SKM-1 (cell line): ENCODE results near the gene ATP5PF.
A peak's percentile ranks its signal among the peaks of the same experiment; 100 is the strongest.
"Not testable (repeated sequence)": the region's sequence is repeated elsewhere in the genome, so short reads cannot be mapped to it uniquely, and the experiment has no call there.

Experiments
- DNase-seq: peaks from one replicate; lab custom pipeline; 2025; ENCODE audit not compliant: unreplicated experiment; lab: John Stamatoyannopoulos, UW

ATP5PF gene, protein sequence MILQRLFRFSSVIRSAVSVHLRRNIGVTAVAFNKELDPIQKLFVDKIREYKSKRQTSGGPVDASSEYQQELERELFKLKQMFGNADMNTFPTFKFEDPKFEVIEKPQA

DNA sequence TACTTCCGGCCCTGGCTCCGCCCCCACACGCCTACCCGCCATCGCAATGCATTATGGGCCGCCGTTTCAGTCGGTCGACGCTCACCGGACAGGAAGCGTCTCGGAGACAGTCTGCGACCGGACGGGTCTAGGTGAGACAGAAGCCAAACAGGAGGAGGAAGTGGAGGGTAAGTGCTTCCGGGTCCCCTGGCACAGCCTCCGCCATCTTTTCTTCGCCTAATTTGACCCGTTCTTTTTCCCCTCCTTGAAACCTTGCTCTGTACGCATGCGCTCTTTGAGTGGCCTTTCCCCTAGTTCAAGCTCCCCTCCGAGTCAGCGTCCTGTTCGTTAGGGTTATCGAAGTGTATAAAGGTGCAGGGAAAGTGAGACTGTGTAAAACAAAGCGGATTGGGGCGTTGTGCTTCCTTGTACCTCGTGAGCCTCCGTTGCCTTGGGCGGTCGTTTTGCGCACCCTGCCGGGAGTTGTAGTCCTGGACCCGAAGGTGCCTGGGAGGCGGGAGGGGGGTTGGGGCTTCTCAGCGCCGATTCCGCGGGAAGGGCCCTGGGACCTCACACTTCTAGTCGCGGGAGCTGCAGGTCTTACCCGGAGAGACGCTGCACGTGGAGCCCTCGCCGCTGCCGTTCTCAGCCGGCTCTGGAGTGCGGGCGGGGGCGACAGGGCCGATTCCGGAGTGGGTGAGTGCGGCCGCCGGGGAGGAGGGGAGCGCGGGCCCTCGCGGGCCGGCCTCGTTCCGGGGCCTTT is at the start of gene ATP5PF, which contains the start of gene GABPA:
Gene ATP5PF (minus strand): TSS at position 1 of the 742 bp plus-strand sequence. CDS start 5,110 bp downstream, outside the sequence.
Gene GABPA (plus strand): TSS at position 69 of the 742 bp plus-strand sequence. CDS start 6,627 bp downstream, outside the sequence.
- peak; percentile 98 for DNase-seq

DNA sequence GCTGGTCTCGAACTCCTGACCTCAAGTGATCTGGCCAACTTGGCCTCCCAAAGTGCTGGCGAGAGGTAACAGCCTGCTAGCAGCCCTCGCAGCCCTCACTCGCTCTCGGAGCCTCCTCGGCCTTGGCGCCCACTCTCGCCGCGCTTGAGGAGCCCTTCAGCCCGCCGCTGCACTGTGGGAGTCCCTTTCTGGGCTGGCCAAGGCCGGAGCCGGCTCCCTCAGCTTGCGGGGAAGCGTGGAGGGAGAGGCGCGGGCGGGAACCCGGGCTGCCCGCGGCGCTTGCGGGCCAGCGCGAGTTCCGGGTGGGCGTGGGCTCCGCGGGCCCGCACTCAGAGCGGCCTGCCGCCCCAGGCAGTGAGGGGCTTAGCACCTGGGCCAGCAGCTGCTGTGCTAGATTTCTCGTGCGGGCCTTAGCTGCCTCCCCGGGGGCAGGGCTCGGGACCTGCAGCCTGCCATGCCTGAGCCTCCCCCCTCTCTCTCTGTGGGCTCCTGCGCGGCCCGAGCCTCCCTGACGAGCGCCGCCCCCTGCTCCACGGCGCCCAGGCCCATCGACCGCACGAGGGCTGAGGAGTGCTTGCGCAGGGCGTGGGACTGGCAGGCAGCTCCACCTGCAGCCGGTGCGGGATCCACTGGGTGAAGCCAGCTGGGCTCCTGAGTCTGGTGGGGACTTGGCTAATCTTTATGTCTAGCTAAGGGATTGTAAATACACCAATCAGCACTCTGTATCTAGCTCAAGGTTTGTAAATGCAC is 43.6 kb upstream of the ATP5PF start:
- not testable (repeated sequence) for DNase-seq

DNA sequence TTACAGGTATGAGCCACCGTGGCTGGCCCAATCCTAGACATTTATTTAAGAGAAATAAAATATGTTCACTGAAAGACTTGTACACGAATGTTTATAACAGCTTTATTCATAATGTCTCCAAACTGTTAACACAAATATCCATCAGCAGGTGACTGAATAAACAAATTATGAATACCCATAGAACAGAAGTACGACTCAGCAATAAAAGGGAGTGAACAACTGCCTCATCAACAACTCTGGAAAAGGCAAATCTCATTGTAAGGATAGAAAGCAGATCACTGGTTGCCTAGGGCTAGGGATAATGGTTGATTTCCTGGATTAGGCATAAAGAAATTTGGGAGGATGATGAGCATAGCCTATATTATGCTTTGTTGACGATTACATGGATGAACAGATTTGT is 41.7 kb upstream of the ATP5PF start:
- no peak for DNase-seq

DNA sequence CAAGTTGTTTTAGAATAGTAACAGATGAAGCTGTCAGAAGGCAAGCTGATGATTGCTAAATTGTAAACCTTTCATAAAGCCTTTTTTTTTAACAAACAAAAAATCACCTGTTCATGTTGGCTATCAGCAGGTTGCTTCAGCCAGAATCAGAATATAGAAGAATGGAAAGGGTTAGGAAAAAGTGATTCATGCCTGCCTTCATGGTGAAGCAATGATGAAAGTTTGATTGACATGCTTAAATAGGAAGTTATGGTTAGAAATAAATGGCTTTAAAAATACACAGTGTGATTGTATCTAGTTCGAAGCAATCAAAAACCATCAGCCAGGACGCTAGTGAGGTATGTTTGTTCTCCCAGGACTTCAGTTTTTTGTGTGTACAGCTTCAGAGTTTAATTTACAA is 38.0 kb upstream of the ATP5PF start:
- DNase-seq: peak; percentile 14

DNA sequence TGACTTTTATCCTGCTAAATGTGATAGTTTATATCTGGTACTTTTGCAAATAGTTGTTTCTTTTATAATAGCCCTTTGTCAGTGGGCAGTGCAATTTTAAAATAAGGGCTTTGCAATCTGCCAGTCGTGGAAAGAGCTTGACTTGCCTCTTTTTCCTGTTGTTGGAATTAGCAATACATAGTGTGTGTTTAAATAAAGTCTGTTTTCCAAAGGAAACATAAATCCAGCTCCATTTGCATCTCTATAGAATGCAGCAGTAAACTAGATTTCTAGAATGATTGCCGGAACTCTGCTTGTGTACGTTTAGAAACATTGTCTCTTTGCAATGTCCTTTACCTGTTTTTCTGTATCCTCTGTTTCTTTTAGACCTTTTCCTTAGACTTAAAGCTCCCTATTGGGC is 33.2 kb upstream of the ATP5PF start:
- DNase-seq: no peak

DNA sequence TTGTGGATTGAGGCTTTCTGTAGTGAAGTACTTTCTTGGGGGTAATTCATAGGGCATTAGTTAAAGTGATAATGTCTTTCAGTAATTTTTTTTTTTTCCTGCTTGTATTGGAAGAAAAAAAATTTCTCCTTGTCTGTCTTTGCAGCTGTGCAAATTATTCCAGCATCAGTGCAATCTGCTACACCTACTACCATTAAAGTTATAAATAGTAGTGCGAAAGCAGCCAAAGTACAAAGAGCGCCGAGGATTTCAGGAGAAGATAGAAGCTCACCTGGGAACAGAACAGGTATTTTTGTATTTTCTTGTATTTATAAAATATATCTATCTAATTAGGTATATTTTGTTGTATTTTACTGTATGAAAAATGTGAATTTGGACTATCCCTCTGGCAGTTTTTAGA is 29.4 kb upstream of the ATP5PF start:
- DNase-seq: no peak

DNA sequence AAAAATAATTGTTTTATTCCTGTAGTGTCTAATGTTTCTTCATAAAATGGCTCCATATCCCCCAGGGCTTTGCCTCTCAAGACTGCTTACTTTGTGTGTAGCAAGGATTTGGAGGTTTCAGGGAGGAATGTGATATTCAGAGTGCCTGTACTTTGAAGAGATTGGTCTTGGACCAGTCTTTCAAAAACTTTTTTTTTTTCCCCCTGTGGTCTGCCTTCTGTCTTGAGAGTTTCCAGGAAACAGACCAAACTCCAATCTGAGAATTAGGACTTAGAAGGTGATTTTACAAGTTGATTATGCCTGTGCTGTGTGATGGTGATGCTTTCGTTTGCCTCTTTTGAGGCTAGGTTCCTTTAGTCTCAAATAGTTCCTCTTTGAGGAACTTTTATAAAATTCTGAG is 26.0 kb upstream of the ATP5PF start:
- DNase-seq: no peak

DNA sequence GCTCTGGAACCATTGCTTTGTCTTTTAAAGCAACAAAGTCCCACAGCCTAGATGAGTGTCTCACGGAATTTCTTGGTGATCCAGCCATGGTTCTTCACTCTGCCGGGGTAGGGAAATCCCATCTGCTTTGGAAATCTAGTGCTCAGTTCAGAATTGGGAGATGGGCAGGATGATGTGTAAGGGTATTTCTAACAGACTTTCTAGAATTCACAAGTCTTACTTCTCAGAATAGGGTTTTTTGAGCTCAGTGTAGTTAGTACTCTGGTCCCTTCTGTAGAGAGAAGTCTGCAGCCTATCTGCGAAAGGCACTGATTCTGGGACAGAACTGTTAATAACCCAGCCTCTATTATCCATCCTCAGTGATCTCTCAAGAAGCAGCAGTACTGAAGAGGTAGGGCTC is 25.4 kb upstream of the ATP5PF start:
- no peak for DNase-seq

DNA sequence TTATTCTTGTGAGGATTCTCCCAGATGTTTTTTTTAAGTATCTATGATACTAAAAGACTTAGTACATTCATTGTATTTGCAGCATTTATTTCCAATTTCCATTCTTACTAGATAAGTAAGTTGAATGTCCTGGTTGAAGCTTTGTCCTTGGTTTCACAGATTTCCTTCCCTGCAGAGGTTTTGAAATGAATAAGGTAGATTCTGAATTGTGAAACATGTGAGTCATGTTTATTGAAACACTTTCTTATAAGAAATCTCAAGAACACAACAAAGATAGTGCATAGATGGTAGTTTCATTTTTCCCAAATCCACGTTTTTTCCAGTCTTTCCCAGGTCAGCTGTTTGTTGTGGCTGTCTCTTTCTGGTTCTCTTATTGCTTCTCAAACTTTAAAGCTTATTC is 24.9 kb upstream of the ATP5PF start:
- DNase-seq: no peak

DNA sequence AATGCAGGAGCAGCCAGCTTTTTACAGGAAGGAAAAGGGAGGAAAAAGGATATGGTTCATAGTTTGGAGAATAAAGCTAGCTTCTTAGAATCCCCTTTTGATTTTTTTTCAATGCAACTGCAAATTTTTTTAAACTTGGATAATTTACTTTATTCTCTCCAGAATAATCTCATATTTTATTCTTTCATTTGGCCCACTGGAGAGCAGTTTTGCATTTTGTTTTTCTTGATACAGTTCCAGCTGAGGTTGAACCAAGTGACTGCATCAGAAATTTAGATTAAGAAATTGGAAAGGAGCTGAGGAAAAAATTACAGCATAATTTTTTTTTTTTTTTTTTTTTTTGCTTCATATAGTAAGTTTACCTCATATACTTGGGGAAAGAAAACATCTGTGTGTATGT is 22.8 kb upstream of the ATP5PF start:
- DNase-seq: no peak

DNA sequence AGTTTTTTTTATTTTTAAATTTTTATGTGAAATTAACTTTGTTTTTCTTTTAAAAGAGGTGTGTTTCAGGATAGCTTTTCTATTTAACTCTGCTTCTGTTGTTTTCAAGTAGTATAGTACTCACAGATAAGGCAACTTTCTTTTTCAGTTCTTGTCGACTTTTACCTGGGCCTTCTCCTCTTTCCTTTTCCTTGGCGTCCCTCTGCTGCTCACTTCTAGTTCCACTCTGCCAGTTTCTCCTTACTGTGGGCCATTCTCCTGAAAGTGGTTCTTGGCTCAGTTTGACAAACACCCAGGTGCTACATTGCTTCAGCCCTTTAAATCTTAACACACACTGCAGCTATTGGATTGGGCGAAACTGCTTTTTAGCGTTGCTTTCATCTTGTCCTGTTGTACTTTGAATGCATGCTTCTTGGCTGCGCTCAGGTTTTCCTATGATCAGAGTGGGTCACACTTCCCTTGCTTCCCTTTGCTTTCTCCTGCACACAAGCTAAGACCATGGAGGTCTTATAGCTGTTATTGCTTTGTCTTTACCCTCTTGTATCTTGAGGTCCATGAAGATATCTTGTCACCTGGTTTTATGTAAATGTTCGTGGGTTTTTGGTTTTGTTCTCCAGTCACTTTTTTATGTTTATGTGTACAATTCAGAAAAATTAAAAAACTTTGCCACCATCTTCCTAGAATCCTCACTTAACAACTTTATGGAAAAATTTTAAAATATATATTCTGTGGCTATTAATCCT is 21.7 kb upstream of the ATP5PF start:
- DNase-seq: no peak

DNA sequence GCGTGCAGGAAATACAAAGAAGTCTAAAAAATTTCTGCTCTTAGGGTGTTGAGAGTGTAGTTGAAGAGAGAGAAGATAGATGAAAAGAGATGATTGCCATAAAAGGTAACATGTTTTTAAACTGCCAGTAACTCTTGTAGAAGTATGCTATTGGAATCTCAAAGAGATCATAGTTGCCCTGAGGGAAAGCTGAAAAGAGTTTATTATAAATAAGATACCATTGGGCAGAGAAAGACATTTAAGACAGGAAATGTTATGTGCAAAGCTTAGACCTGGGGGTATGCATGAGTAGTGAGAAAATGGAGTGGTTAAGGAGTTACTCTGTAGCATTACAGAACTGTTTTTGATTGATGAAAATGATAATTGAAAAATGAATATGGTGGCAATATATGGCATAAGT is 17.7 kb upstream of the ATP5PF start:
- DNase-seq: no peak

DNA sequence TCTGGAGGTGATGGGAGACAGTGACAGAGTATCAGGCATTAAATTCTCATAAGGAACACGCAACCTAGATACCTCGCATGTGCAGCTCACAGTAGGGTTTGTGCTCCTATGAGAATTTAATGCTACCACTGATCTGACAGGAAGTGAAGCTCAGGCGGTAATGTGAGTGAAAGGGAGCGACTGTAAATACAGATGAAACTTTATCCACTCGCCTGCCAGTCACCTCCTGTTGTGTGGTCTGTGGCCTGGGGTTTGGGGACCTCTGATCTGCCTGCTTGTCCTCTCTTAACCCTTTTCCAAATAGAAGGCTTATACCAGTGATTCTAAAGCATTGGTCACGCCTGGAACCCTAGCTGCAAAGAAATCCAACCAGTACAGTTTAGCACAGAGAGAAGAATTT is 15.4 kb upstream of the ATP5PF start:
- no peak for DNase-seq

DNA sequence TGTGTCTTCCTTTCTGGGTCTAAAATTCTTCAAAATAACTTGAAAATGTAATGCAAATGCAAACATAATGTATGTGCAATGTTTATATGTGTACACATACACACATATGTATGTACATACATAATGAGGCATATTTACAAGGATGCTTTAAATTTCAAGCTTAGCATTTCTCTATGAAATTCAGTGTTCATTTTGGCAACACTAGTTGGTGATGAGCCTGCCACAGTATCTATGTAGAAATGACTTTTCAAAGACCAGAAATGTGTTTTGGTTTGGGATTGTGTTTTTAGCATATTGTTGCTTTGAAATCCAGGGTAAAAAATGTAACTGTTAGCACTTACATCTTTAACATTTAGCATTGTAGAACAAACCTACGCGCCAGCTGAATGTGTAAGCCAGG is 10.2 kb upstream of the ATP5PF start:
- DNase-seq: no peak

DNA sequence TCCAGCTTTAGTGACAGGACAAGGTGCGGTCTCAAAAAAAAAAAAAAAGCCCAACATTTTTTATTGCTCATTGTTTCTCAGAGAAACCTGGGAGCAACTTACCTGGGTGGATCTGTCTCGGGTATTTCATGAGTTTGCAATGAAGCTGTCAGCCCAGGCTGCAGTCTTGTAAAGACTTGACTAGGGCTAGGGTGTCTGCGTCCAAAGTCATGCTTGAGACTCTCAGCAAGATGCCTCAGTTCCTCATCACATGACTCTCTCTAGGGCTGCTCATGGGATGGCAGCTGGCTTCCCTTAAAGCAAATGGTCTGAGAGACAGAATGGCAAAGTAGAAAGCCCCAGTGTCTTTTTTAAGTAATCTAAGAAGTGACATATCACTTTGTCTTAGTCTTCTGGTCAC is 8.2 kb upstream of the ATP5PF start:
- DNase-seq: no peak

DNA sequence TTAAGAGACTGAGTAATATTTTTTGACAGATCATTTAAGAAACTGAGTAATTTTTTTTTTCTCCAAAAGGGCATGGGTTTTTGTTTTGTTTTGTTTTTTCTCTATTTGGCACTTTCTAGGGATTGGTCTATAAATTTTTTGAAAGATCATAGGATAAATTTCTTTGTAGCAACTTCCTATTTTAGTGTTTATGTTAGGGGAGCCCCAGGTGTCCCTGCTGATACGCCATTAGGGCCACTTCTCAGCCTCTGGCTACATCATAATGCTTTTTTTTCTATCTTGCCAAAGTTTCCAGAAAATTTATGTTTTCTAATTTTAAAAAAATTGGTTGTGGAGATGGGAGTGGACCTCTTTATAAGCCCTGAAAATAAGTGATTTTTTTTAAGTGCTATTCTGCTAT is 2.7 kb upstream of the ATP5PF start:
- no peak for DNase-seq

DNA sequence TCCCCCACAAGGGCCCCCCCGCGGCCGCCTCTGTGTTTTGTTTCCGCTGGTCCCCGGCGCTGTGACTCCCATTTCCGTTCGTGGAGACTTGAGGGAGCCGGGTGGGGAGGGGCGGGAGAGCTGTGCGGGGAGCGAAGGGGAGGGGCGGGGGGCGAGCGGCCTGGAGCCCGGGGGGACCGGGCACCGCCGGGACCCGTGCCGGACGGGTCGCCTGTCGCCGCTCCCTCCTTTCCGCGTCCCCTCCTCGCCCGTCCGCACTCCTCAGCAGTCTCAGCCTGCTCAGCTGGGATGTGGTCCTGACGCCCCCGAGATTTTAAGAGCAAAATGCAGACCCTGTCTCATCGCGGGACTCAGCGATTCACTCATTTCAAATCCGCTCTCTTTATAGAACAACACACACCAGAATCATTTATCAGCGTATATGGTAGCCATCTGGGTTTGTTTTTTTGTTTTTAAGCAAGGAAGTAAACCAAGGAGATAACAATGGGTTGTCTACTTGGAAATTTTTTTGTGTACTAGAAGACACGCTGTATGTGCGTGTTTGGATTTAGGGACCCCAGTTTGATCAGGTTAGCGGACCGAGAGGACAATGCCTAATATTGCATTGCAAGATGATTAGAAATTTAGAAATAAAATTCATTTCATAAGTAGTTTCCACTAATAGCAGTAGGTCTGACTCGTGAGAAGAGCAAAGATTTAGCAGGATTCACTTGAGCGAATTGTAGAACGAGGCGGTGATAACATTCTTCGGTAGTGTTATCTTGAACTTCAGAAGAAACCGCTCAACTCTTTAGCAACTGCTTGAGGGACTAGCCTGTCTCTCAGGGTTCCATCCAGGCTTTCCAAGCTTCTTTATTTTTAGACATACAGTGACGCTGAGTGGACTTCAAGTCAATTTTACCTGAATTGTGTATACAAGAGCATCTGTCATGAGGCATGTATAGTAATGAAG is 1.2 kb upstream of the ATP5PF start:
- DNase-seq: peak; percentile 19

DNA sequence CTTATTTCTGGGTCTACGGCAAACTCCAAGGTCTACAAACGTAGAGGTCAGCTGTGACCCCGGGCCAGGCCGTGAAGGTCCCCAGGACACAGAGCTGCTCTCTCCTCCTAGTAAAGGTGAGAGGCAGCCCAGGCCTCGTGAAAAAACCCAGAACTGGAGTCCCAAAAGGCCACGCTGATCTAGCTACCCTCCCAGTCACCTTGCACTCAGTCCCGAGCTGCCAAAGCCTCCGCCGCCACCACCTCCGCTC is 125 bp downstream of the ATP5PF start:
- no peak for DNase-seq

DNA sequence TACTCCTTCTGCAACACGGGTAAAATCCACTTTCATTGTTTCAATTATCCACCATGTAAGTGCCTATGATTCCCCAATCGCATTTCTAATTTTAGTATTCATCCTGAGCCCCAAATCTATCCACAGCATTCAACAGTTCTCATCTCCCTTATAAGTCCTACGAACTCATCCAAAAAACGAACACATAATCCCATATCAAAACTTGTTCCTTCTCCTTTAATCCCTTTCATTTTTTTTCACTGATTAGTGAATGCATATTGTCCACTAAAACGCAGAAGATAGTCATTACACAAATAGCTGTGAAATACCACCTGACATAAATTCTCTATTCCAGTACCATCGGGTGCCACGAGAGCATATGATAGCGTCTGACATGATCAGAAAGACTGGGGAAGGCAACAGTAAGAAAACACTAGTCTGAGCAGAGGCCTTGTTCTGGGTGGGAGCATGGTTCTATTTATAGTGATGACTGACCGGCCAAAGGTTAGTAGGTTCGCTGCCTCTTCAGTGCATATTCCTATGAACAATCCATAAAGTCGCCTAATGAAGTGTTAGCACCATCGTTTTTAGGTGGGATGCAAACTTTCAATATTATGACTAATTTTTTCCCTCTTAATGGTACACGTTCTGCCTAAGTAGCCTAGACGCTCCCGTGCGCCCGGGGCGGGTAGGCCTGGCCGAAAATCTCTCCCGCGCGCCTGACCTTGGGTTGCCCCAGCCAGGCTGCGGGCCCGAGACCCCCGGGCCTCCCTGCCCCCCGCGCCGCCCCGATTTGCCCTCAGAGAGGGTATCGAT is 648 bp downstream of the ATP5PF start:
- no peak for DNase-seq
